GM23338 (cell line): Measurements from ENCODE around the gene ASTE1.

Source experiments
- CREB1 ChIP-seq: fragments of 250-450 bp; sonication (Bioruptor Pico); IDR thresholded peaks from 2 replicates; pipeline ENCODE4 v1.5.0; 2020; ENCODE audit warnings: low read depth, mild to moderate bottlenecking, moderate library complexity
- CTCF ChIP-seq, 2 experiments: fragments of 200-600 bp in 1 of 2; sonication (generic) in 1 of 2; conservative IDR thresholded peaks; 2 replicates each; pipeline versions ENCODE4 v1.5.1 to v1.6.1; 2016 to 2017; ENCODE audit warnings: antibody characterized with exemption in 2 of 2, low read depth in 2 of 2, mild to moderate bottlenecking in 2 of 2, moderate library complexity in 1 of 2
- ETS1 ChIP-seq: IDR thresholded peaks from 2 replicates; pipeline ENCODE4 v1.6.1; 2016; ENCODE audit warnings: antibody characterized with exemption
- EZH2 ChIP-seq: fragments of 200-600 bp; sonication (generic); IDR thresholded peaks from one replicate; pipeline ENCODE4 v1.8.0; 2017; ENCODE audit warnings: antibody characterized with exemption, mild to moderate bottlenecking, low read depth; ENCODE audit not compliant: unreplicated experiment
- EZH2phosphoT487 ChIP-seq: fragments of 200-600 bp; sonication (generic); IDR thresholded peaks from one replicate; pipeline ENCODE4 v1.8.1; 2018; ENCODE audit warnings: antibody characterized with exemption; ENCODE audit not compliant: unreplicated experiment
- JUNB ChIP-seq: IDR thresholded peaks from one replicate; pipeline ENCODE4 v1.6.1; 2016; ENCODE audit warnings: antibody characterized with exemption; ENCODE audit not compliant: unreplicated experiment
- NANOG ChIP-seq: IDR thresholded peaks from 2 replicates; pipeline ENCODE4 v1.6.1; 2016; ENCODE audit warnings: antibody characterized with exemption, borderline replicate concordance
- POLR2AphosphoS5 ChIP-seq: IDR thresholded peaks from 2 replicates; pipeline ENCODE4 v1.6.1; 2016; ENCODE audit warnings: antibody characterized with exemption, low read depth
- REST ChIP-seq: IDR thresholded peaks from one replicate; pipeline ENCODE4 v1.6.1; 2018; ENCODE audit warnings: antibody characterized with exemption; ENCODE audit not compliant: unreplicated experiment
- STAT1 ChIP-seq: IDR thresholded peaks from one replicate; pipeline ENCODE4 v1.6.1; 2016; ENCODE audit warnings: antibody characterized with exemption; ENCODE audit not compliant: unreplicated experiment
- ZNF114 ChIP-seq: fragments of 250-450 bp; sonication (Bioruptor Pico); IDR thresholded peaks from 2 replicates; pipeline ENCODE4 v1.5.0; 2020; ENCODE audit warnings: mild to moderate bottlenecking, moderate library complexity

- TF ChIP-seq EZH2 (no peak), CTCF (conservative IDR thresholded peaks at IDR 0.05; ENCODE audit: low read depth in 2 of 2) (no peak), CREB1 (CRISPR knock-in tag) (no peak), EZH2phosphoT487 (no peak), REST (no peak), STAT1 (no peak), ZNF114 (CRISPR knock-in tag) (no peak), JUNB (no peak), POLR2AphosphoS5 (no peak), ETS1 (no peak), NANOG (no peak)
Observed at GRCh38 chr3:130981469-130981868, 45.2 kb downstream of the ASTE1 start.
